UCSD-AML1 (cell line): ENCODE measurements around the gene SLC2A14.
"Not testable (repeated sequence)": the region's sequence is repeated elsewhere in the genome, so short reads cannot be mapped to it uniquely, and the experiment has no call there.

Experiments
- DNase-seq: peaks from one replicate; lab custom pipeline; 2025; ENCODE audit not compliant: unreplicated experiment; lab: John Stamatoyannopoulos, UW

Gene SLC2A14

DNA sequence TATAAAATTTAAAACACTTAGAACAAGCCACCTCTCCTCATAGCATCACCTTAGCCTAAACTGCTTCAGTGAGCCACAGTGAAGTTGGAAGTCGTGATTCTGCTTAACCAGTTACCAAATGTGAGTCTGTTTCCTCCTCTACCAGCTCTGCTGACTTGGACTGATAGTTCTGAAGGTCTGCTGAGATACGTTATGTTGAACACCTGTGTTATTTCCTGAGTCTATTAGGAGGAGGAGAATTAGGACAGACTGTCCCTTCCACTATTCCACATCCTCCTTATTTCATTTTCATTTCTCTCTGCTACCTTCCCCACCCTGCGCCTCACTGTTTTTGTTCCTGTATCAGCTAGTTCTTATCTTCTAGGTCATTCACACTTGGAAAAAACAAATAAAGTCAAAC lies 2.4 kb downstream of the SLC2A14 start:
- no peak for DNase-seq

DNA sequence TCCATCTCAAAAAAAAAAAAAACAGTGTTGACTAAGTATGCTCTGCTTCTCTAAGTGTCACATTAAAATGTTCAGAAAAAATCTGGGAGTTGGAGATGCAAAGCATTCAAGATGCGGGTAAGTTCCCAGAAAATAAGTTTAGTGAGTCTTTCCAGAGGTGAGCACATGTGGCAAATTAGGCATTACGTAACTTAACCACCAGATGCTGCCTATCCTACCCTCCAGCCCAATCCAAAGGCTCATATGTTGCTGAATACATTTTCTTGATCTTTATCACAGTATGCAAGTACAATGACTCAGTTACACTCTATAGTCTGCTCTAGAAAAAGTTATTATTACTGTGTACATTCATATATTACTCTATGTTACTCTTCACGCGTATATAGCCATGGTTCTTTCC lies 3.6 kb downstream of the SLC2A14 start:
- no peak for DNase-seq

DNA sequence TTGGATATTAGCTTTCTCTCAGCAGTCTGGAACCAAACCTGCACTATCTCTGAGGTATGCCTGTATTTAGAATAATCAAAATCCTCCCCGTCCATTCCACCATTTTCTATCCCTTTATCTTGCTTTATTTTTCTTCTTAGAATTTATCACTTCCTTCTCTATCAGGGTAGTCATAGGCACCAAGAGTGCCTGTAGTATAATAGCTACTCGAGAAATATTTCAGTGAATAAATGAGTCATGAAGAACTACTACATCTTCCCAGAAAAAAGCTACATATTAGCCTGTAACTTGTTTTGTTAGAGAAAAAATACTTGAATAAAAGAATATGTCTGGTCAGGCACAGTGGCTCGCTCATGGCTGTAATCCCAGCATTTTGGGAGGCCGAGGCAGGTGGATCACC lies 4.3 kb downstream of the SLC2A14 start:
- DNase-seq, result no peak

DNA sequence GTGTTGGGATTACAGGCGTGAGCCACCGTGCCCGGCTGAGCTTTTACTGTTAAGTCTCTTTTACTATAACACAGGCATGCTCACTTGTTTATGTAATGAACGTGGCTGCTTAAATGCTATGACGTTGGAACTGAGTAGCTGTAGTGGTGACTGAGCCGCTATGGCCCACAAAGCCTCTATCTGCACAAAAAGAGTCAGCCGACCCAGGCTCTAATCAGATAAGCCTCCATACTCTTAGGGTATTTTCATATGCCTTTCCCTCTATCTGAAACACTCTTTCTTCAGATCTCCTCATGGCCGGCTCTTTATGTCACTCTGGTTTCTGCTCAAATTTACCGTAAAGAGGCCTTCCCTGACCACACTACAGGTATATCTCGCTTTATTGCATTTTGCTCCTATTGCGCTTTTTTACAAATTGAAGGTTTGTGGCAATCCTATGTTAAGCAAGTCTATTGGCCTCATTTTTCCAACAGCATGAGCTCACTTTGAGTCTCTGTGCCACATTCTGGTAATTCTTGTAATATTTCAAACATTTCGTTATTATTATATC lies 8.0 kb downstream of the SLC2A14 start:
- DNase-seq, result no peak

DNA sequence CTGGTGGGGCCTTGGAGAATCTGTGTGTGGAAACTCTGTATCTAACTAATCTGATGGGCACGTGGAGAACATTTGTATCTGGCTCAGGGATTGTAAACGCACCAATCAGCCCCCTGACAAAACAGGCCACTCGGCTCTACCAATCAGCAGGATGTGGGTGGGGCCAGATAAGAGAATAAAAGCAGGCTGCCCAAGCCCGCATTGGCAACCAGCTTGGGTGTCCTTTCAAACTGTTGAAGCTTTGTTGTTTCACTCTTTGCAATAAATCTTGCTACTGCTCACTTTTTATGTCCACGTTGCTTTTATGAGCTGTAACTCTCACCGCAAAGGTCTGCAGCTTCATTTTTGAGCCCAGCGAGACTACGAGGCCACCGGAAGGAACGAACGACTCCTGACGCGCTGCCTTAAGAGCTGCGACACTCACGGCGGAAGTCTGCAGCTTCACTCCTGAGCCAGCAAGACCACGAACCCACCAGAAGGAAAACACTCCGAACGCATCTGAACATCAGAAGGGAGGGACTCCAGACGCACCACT lies 9.8 kb downstream of the SLC2A14 start:
- DNase-seq, result not testable (repeated sequence)

DNA sequence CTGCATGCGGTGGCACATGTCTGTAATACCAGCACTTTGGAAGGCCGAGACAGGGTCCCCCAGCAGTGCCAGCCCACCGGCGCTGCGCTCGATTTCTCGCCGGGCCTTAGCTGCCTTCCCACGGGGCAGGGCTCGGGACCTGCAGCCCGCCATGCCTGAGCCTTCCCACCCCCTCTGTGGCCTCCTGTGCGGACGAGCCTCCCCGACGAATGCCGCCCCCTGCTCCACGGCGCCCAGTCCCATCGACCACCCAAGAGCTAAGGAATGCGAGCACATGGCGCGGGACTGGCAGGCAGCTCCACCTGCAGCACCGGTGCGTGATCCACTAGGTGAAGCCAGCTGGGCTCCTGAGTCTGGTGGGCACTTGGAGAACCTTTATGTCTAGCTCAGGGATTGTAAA lies 10.4 kb downstream of the SLC2A14 start:
- not testable (repeated sequence) for DNase-seq

DNA sequence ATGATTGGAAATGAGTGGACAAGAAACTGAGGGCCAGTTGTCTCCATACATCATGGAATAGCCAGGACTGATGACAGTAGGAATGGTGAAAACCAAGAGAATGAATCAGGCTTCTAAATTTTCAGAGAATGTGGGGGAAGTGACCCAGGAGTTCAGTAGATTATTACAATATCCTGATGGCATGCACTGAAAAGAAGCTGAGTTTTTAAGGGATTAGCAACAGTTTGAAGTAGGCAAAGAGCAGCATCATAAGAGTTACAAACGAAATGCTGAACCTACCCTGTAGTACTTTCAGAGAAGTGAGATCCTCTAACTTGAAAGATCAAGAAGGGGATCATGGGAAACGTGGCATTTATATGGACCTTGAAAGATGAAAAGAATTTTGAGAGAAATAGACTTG lies 13.2 kb downstream of the SLC2A14 start:
- DNase-seq, result no peak

DNA sequence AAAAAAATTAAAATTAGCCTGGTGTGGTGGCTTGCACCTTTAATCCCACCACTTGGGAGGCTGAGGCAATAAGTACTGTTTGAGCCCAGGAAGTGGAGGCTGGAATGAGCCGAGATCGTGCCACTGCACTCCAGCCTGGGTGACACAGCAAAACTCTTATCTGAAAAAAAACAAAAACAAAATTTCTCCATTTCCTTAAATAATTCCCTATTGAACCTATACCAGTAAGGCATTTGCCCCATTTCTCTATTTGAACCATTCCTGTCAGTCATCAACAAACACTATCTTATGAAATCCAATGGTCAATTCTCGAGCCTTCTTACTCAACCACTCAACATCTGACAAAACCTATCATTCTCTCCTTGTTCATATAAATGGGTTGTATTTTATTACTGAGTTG lies 14.7 kb downstream of the SLC2A14 start:
- DNase-seq, result no peak

DNA sequence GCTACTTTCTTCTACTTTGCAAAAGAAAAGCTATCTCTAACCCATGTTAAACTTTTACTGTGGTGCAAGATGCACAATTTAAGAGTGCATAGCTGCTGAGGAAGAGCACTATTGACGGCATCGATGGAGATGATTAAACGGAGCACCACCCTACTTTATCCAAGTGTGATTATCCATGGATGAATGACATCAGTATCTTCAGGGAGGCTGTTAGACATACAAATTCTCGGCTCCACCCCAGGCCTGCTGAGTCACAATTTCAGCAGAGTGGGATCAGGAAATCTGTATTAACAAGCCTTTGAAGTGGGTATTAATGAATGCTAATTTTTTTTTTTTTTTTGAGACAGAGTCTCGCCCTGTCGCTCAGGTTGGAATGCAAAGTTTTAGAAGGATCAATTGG lies 16.2 kb downstream of the SLC2A14 start:
- no peak for DNase-seq

DNA sequence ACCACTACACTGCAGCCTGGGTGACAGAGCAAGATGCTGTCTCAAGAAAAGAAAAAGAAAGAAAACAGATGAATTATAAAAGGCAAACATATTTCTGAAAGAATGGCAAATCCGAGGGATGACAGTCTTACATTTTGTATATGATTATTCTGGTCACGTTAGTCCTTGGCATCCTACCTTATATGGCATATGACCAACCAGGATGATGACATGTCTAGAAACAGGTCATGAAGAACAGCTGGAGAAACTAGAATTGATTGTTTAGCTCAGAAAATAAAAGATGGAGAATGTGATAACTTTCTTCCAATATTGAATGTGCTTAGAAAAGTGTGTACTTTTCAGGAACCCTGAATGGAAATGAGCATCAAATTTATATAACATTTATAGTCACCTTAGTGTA lies 19.2 kb downstream of the SLC2A14 start:
- DNase-seq, result no peak

DNA sequence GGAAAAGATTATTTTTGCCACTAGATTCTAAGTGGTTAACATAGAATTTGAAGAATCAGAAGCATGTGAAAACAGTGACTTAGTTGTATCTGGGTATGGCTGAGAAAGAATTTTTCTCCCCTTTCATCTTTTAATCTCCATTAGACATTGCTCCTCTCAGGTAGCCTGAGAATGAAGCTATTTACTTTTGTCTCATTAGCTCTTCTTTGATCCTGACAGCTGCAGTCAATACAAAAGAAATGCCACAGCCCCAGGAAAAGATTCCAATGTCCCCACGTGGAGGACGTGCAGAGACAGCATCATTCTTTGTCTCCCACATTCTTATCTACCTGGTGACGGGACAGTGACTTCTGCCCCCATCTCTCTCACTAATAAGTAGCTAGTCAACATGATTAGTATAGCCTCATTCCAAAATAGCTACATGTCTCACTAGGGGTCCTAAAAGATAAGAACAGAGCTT lies 21.1 kb downstream of the SLC2A14 start:
- DNase-seq, result not testable (repeated sequence)

DNA sequence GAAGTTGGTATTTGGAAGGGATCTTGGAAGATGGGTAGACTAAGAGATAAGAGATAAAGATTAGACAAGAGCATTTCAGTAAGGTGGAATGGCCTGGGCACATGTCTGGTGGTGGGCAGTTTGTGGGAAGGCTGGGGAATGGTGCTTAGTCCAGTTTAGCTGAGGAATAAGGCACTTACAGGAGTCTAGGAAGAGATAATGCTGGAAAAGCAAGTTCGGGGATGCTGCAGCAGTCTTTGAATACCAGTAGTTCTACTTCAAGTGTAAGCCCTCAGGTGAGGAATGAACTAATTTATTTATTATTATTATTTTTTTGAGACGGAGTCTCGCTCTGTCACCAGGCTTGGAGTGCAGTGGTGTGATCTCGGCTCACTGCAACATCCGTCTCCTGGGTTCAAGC lies 22.6 kb downstream of the SLC2A14 start:
- not testable (repeated sequence) for DNase-seq

DNA sequence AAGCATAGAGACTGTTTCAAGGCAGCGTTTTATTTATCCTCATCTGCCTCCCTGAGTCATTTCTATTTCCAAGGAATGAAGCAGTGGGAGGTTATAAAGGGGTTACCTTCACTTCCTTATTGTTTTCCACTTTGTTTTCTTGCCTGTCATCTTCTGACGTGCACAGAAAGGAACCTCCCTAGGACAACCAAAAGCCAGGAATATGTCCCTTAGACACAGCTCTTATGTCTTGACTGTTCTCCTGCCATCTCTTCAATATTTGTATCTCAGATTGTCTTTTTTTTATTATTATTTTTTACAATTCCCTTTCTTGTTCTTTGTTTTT lies 24.7 kb downstream of the SLC2A14 start:
- not testable (repeated sequence) for DNase-seq

DNA sequence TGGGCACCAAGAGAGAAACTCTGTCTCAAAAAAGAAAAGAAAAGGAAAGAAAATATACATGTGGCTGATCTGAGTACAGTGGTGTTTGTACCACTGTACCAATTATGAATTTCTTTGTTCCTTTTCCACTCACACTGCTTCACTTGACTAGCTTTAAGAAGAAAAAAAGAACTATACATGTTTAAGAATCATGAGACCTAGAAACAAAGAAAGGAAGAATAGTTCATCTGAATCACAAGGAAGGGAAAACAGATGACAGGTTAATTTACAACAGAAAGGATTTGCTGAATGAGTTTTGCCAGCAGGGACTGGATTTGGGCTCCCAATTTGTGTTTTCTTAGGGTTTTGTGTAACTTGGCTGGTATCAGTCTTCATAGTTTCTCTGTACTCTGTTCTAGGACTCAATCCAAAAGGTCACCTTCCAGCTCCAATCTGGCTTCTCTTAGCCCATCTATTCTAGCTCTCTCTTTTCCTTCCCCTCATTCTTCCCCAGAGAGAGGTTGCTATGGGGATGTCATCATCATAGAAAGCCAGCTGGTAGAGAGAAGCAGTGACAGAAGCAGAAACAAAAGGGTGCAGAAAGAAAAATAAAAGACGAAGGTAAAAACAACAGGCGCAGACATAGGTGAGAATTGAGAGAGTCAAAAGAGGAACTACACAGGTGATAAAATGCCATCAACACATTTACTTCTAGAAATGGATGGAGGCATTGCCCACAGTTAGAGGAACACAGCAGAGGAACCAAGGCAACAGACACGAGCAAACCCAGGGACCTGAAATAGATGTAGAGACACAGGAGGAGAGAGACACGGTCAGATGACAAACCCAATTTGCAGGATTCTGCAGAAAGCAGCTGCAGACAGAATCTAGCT lies 25.3 kb downstream of the SLC2A14 start:
- not testable (repeated sequence) for DNase-seq

DNA sequence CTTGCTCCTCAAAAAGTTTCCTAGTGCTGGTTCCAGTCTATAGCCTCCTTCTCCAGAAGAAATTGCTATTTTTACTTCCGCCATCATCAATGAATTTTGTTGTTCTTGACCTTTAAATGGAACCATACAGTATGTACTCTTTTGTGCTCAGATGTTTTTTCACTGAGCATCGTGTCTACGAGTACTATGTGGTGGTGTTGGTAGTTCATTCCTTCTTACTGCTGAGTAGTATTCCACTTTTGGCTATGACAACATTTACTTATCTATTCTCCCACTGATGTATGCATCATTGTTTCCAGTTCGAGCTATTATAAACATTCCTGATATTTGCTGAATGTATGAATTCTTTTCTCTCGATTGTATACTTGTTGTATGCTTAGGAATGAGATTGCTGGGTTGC lies 28.6 kb downstream of the SLC2A14 start:
- DNase-seq, result no peak

DNA sequence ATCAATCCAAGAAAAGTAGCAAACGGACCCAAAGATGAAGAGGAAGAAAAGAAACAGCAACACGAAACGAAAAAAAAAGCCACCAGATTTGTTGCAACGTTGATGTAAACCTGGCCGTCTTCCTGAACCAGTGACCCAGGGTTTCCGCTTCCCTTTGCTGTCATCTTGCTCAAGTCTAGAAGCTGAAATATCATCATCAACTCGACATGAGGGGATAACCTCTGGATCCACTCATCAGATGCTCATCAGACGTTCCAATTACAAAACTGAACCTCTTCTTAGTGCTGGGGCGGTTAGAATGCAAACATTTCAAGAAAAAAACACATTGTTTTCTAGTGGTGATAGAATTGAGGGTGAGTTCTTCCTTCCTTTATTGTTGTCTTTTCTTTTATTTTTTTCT lies 29.1 kb downstream of the SLC2A14 start:
- not testable (repeated sequence) for DNase-seq

DNA sequence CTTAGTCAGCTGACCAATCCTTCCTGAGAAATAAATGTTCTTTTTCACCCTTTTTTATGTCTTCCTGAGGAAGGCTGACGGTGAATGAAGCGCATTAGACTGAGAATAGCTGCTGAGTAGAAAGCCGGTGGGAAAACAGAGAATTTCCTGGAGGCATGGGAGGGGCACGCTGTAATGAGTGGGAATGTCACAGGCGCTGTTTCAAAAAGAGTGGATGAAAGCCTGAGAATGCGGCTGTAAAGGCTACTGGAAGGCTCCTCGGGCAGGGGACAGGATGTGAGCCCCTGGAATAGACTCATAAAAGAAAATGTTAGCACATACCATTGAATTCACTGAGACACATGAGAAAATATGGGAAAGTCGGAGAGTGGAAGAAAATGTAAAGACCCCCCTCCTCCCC lies 29.6 kb downstream of the SLC2A14 start:
- DNase-seq, result not testable (repeated sequence)

DNA sequence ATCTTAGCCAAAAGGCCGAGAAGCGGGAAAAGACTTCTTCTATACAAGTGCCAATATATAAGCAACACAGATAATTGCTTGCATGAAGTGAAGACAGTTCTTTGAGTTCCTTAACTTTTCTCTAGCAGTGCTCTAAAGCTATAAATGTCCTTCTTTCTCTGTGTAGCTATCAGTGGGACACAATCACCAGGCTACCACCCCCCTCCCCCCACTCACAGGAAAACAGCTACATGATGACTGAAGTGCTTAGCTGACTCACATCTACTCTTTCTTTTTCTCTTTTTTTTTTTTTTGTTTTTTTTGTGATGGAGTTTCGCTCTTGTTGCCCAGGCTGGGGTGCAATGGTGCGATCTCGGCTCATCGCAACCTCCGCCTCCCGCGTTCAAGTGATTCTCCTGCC lies 30.3 kb downstream of the SLC2A14 start:
- not testable (repeated sequence) for DNase-seq

DNA sequence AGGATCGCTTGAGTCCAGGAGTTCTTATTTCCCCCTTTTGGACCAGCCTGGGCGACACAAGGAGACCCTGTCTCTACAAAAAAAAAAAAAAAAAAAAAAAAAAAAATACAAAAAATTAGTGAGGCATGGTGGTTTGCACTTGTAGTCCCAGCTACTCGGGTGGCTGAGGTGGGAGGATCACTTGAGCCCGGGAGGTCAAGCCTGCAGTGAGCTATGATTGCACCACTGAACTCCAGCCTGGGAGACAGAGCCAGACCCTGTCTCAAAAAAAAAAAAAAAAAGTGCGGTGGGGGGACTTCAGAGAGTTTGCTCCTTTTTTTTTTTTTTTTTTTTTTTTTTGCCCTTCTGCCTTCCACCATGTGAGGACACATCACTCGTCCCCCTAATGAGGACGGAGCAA lies 32.9 kb downstream of the SLC2A14 start:
- not testable (repeated sequence) for DNase-seq

DNA sequence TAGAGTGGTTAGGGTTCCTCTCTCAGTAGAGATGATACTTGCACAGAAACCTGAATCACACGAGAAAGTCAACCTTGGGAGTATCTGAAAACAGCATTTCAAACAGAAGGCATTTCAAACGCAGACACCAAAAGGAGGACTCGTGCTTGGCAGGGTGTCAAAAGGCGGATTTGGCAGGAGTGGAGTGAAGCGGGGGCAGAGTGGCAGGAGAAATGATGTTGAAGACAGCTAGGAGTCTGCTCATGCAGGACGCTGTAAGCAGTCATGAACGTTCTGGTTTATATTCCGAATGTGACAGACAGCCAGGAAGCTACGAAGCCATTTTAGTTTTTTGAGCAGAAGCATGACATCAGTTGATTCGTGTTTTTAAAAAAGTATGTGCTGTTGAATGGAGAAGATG lies 33.5 kb downstream of the SLC2A14 start:
- DNase-seq, result not testable (repeated sequence)

DNA sequence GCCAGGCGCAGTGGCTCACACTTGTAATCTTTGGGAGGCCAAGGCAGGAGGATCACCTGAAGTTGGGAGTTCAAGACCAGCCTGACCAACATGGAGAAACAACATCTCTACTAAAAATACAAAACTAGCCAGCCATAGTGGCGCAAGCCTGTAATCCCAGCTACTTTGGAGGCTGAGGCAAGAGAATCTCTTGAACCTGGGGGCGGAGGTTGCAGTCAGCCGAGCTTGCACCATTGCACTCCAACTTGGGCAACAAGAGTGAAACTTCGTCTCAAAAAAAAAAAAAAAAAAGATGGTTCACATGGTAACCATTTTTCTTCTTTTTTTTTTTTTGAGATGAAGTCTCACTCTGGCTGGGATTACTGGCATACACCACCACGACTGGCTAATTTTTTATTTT lies 35.3 kb downstream of the SLC2A14 start:
- DNase-seq, result no peak

DNA sequence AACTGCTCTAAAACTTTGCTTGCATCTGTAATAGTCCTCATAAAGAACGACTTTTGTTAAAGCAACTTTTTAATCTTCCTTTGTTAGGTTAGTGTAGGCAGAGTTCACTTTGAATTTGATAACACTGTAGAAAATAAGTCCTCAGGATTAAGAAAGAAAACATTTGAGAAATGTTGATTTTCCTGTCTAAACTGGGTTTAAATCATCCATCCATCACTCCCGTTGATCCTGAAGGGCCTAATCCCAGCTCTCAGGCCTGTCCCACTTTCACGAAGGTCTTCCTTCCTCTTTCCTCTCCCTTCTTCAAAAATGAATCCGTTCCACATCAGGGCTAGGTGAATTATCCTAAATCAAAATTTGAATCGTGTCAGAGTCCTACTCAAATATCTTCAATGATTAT lies 36.9 kb downstream of the SLC2A14 start:
- no peak for DNase-seq
